ENCODE results near the gene TCHP.
"Not testable (repeated sequence)": the region's sequence is repeated elsewhere in the genome, so short reads cannot be mapped to it uniquely, and the experiment has no call there.

The TCHP gene

DNA sequence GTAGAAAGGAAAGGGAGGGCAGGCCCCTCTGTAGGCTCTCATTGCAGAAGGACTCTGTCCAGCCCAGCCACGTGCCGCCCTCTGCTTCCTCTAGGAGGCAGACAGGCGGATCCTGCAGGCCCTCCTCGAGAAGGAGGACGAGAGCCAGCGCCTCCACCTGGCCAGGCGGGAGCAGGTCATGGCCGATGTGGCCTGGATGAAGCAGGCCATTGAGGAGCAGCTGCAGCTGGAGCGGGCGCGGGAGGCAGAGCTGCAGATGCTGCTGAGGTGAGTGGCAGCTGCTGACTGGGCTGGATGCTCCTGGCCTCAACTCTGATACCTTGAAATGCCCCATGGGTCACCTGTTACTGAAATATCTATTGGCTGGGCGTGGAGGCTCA, 10.9 kb downstream of the TCHP start:
- DNase-seq = no peak

- no peak for DNase-seq
Measured at GRCh38 chr12:109912855-109913321, 12.8 kb downstream of the TCHP start.

DNA sequence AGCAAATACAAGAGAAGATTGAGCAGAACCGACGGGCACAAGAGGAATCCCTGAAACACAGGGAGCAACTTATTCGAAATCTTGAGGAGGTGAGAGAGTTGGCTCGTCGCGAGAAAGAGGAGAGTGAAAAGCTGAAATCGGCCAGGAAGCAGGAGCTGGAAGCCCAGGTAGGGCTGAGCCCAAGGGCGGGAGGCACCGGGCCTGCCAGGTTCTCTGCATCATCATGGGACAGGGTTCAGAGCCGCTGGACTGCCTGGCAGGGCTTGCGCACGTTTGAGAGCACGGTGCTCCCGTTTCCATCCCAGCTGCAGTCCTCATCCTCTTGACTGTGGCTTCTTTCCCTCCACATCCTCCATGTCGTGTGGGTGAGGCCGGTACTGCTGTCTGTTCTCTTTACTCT, 14.4 kb downstream of the TCHP start:
- no peak for DNase-seq

- no peak for DNase-seq
Measured at GRCh38 chr12:109915171-109916040, 15.3 kb downstream of the TCHP start.

DNA sequence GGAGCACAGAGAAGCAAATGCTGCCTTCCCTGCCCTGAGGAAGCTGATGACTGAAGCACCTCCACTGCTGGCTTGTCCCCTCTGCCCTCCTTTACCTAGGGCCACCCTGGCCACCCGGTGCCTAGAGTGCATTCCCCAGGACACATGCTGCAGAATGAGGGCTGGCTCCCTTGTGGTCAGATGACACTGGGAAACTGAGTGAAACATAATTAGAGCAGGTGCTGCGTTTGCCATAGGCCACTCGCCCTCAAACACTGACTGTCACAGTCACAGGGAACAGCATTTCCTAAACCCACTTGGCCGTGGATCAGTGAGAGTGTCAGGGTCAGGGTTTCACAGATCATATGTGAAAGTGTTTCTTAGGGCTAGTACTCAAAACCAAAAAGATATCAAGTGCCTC, 16.0 kb downstream of the TCHP start:
- no peak for DNase-seq

GRCh38 chr12:109919456-109919855, 19.4 kb downstream of the TCHP start:
- DNase-seq = no peak

- DNase-seq = no peak
Measured at GRCh38 chr12:109920261-109920780, 20.2 kb downstream of the TCHP start.

DNA sequence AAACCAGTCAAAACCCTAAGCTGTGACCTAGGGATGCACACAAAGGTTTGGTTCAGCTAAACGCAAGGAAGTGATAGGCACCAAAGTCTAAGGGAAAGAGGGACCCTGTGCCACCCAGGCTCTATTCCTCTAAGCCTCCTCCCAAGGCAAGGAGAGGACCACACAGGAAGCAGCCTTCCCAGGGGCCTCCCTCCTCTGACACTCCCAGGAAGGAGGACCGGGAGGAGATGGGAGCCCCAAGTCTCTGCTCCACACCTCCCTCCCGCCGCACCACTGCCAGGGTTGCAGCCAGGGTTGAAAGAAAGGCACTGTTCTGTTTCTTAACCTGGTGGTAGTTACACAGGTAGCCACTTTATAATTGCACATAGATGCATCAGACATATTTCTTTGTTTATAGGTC, 21.9 kb downstream of the TCHP start:
- DNase-seq = no peak

- no peak for DNase-seq
Measured at GRCh38 chr12:109923038-109923437, 23.0 kb downstream of the TCHP start.

- no peak for DNase-seq
Measured at GRCh38 chr12:109923481-109924245, 23.6 kb downstream of the TCHP start.

DNA sequence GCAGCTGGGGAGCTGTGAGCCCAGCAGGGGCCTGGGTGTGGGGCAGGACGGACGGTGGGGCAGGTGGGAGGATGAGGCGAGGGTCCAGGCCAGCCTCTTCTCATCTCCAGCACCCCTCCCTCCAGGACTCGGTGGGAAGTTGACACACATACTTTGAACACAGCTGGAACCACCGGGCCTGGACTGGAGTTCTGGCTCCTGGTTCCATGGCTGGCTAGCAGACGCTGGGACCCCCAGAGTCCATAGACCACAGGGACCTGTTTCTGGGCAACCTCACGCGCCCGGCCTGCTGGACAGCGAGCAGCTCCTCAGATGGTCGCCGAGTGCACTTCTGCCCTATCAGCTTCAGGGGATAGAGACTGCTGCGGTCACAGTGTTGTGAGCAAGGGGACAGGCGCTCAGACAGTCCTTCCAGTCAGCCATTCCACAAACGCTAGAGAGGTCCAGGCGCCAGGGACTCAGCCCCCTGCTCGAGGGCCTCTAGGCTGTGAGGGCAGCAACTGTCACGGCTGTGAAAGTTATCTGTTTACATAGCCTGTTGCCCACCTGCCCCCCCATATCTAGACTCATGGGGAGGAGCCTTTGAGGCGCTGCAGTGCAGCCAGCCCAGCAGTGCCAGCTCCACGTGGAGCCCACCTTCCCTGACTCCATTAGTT, 25.2 kb downstream of the TCHP start:
- no peak for DNase-seq

GRCh38 chr12:109926016-109926415, 25.9 kb downstream of the TCHP start:
- no peak for DNase-seq

DNA sequence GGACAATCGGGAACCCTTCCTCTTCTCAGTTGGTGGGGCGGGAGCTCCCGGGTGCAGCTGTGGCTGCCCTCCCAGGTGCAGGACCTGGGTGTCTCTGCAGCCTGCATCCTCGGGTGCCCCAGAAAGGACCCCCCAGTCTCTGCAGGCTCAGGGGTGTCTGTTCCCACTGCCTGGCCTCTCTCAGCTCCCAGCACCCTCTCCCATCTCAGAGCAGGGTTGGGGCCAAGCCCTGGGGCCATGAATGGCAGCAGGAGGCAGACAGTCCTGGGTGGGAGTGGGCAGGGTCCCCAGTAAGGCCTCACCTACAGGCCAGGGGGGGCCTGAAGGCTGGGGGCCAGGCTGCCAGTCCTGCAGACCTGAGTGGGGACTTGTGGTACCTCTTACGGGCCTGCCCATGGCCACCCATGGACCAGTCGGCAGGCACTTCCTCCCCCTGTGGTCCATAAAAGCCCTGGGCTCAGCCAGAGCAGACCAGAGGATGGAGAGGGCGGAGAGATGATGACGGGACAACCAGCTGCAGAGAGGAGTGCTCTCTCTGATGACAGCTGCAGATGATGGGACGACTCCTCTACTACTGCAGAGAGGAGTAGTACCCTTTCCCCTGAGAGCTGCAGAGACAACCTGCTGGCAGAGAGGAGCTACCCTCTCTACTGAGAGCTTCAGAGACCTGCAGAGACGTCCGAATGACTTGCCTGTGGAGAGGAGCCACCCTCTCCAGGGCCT, 26.6 kb downstream of the TCHP start:
- DNase-seq = no peak

- DNase-seq = no peak
Measured at GRCh38 chr12:109927622-109928021, 27.5 kb downstream of the TCHP start.

DNA sequence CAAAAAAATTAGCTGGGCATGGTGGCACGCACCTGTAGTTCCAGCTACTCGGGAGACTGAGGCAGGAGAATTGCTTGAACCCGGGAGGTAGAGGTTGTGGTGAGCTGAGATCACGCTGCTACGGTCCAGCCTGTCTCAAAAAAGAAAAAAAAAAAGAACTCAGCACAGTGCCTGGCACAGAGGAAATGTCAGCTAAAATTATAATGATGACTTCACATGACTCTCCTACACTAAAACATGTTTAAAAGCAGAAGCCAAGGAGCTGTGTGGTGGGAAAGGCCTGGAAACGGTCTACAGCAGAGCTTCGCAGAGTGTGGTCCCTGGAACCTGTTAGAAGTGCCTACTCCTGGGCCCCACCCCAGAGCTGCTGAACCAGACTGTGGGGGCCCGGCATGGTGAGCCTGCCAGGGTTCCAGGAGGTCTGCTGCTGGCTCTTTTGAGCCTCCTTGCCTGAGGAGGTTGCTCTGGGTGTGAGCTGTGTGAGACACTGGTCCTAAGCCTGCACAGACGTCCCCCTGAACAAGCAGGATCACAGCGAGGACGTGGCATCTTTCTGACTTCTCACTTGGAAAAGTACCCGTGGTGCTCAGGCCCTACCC, 28.1 kb downstream of the TCHP start:
- no peak for DNase-seq

DNA sequence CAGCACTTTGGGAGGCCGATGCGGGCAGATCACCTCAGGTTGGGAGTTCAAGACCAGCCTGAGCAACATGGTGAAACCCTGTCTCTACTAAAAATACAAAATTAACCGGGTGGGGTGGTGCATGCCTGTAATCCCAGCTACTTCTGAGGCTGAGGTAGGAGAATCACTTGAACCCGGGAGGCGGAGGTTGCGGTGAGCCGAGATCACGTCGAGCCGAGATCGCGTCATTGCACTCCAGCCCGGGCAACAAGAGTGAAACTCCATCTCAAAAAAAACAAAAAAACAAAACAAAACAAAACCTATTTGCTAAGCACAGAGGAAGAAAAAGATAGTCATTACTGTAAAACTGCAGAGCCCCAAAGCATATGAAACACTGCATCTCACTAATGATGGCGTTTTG, 29.3 kb downstream of the TCHP start:
- not testable (repeated sequence) for DNase-seq

DNA sequence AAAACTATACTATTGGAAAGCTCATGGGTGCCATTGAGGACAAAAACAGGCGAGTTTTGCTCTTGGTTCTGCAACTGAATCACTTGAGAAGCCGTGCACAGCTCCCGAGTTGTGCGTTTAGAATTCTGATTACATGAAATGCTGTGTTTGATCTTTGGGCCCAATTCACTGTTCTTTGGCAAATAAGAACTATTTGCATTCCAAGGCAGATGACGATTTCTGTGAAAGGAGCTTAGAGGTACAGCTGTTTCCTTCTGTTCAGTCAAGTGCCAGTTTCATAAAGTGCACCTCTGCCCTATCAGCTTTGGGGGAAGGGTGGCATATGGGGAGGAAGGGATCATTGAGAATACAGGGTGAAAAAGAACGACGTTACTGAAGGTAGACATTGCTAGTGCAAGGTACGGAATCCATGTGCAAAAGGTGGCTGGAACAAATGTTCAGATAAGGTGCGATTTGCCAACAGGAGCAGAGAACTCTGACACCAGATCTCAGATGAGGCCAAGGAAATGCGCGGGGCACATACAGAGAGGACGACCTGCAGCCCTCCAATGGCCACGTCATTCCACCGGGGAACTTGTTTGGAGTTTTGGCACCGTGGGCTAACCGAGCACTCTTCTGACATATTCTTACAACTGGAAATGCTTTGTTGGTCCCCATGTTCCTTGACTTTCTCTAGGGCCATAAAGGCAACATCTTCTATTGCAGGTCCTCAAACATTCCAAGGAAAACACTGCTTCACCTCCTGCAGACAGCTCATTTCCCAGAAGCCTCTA, 30.1 kb downstream of the TCHP start:
- no peak for DNase-seq

DNA sequence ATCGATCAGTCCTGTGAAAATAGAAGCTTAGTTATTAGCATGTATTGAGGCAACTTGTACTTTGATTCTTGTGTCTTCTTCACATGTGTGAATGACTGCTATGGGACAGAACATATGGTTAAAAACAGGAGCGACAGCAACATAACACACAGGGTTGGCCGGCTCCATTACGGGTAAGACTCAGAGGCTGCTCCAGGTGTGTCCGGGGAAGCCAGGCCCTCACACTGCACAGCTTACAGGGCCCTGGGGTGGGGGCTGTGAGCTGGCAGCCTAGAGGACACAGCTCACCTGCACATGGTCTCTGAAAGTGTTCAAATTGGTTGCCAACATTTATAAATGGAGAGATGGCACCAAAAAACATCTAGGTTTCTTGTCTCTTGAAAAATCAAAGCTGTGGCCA, 31.1 kb downstream of the TCHP start:
- no peak for DNase-seq

GRCh38 chr12:109932878-109933503, 32.9 kb downstream of the TCHP start:
- no peak for DNase-seq

DNA sequence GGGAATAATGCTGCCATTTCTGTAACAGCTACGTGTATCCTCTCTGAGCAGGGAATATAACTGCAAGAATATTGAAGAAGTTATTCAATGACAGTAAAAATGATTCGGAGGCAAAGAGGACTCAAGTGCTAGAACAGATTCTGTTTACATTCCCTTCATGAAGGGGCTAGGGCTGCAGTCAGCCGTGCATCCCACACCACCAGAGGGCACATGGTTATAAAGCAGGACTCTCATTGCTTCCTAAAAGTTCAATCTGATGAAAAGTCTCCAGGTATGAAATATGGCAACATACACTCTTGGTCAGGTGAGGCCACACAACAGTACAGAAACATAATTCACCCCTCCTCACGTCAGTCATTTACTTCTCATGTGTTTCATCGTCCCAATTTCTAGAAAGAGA, 34.0 kb downstream of the TCHP start:
- no peak for DNase-seq

DNA sequence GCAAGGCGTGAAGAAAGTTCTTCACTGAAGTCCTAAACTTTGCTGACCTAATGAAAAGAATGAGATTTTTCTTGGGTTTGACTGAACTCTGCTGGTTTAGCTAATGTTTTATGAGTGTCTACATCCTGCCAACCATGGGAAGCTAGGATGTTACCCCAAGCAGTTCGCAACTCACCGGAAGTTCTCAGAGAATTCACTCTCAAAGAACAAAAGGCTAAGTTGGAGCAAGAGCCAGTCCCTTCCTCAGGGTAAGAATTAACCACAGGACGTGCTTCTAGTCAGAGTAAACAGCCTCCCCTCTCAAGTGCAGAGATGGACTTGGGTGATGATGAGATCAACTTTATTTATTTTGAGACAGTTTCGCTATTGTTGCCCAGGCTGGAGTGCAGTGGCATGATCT, 37.3 kb downstream of the TCHP start:
- no peak for DNase-seq
